ENCODE results near the gene CHRDL2. TPM values are rescaled to one million over a fixed set of nuclear protein-coding genes. Genes with fewer than 3 reads are reported as not detected.
"Not testable (repeated sequence)": the region's sequence is repeated elsewhere in the genome, so short reads cannot be mapped to it uniquely, and the experiment has no call there.

Gene CHRDL2
- total and polyA plus RNA-seq, 2 of the 4 experiments (the other 2 are of a cell fraction) = 0.80 TPM; not detected in 1

- no CpG with 5 or more reads among the region's 2 CpGs for WGBS, 2 experiments (ENCODE audit: extremely low coverage in 2 of 2, insufficient read length in 1 of 2)
- no peak for ATAC-seq (ENCODE audit: low read depth)
- intact Hi-C loops (cut with micrococcal nuclease) = no loop called here
These were observed 38.0 kb upstream of the CHRDL2 start for GRCh38 chr11:74769055-74769707.

GRCh38 chr11:74768172-74768651 is 37.0 kb upstream of the CHRDL2 start:
- H3K36me3 ChIP-seq (ENCODE audit: control insufficient read depth, insufficient read depth, low read length); H3K27me3 ChIP-seq (ENCODE audit: control insufficient read depth, insufficient read depth, low read length); H3K4me2 ChIP-seq (ENCODE audit: low read depth, low read length); H4K8ac ChIP-seq (ENCODE audit: low read depth in 2 of 2, low read length in 2 of 2); H3K9me3 ChIP-seq (ENCODE audit: control insufficient read depth, insufficient read depth, low read length); H2AK9ac ChIP-seq (replicated peaks; ENCODE audit: low read depth, low read length, poor library complexity); DNase-seq; H3K27ac ChIP-seq (ENCODE audit: insufficient read depth, low read length); H3K23ac ChIP-seq (ENCODE audit: low read depth, low read length); H2BK20ac ChIP-seq (ENCODE audit: low read depth, low read length); H4K91ac ChIP-seq (ENCODE audit: insufficient read depth, low read depth, low read length); H3K18ac ChIP-seq (ENCODE audit: low read depth, low read length); ATAC-seq (ENCODE audit: low read depth); dilution Hi-C loops (cut with HindIII; ENCODE audit: low sequenced_read_pairs, unreplicated experiment); in situ Hi-C loops (cut with MboI; ENCODE audit: low sequenced_read_pairs); H3K9me1 ChIP-seq (ENCODE audit: insufficient read depth, low read length); intact Hi-C loops (cut with micrococcal nuclease); H2BK120ac ChIP-seq (ENCODE audit: low read depth, low read length); H2AFZ ChIP-seq (replicated peaks; ENCODE audit: low read length, poor library complexity); H3K4ac ChIP-seq (ENCODE audit: low read depth, low read length); H3K4me3 ChIP-seq (ENCODE audit: insufficient read depth, low read depth, low read length); H3K9ac ChIP-seq (ENCODE audit: low read depth, low read length); H2BK5ac ChIP-seq (ENCODE audit: low read depth, low read length, poor library complexity, severe bottlenecking); POLR2A ChIA-PET (ENCODE audit: unreplicated experiment); H2AK5ac ChIP-seq (ENCODE audit: low read depth, low read length); H2BK15ac ChIP-seq (ENCODE audit: low read depth, low read length); H3K56ac ChIP-seq (ENCODE audit: extremely low read depth, insufficient read depth, low read length); CTCF ChIA-PET; H3K14ac ChIP-seq (replicated peaks; ENCODE audit: low read depth, low read length); H3K4me1 ChIP-seq (ENCODE audit: control insufficient read depth, insufficient read depth, low read length); BruUV-seq (replicated peaks); H4K5ac ChIP-seq (ENCODE audit: low read depth, low read length): not testable (repeated sequence)
- 96% methylated on average over 4 of the region's 9 CpGs; no CpG with 5 or more reads in 1 of the 2 experiments for WGBS, 2 experiments (ENCODE audit: extremely low coverage in 2 of 2, insufficient read length in 1 of 2)
- peaks cover 38% of the 10 kb centered on the region for H4K20me1 ChIP-seq (ENCODE audit: insufficient read depth, low read length)
- H3K79me1 ChIP-seq (ENCODE audit: low read depth in 1 of 2, low read length in 2 of 2) = peaks cover 36 to 61% of the 10 kb centered on the region in 2 experiments

More at GRCh38 chr11:74769055-74769707, 38.0 kb upstream of the CHRDL2 start:
- H2AK5ac ChIP-seq (ENCODE audit: low read depth, low read length) = no peak overlapping the region
- no peak overlapping the region for H4K91ac ChIP-seq (ENCODE audit: insufficient read depth, low read depth, low read length)
- H3K4ac ChIP-seq (ENCODE audit: low read depth, low read length) = no peak overlapping the region
- no peak for TF ChIP-seq NFE2L2 (IDR thresholded peaks at IDR 0.05; ENCODE audit: low read depth, low read length)
- peaks cover 44% of the 10 kb centered on the region for H4K20me1 ChIP-seq (ENCODE audit: insufficient read depth, low read length)
- no TSS peak for BruUV-seq (replicated peaks)
- H3K4me1 ChIP-seq (ENCODE audit: control insufficient read depth, insufficient read depth, low read length) = peaks cover 12% of the 10 kb centered on the region
- no peaks in the 10 kb centered on the region for H3K9me3 ChIP-seq (ENCODE audit: control insufficient read depth, insufficient read depth, low read length)
- no peaks in the 10 kb centered on the region for H3K27me3 ChIP-seq (ENCODE audit: control insufficient read depth, insufficient read depth, low read length)
- H3K27ac ChIP-seq (ENCODE audit: insufficient read depth, low read length) = no peak overlapping the region
- H2AK9ac ChIP-seq (replicated peaks; ENCODE audit: low read depth, low read length, poor library complexity) = no peak overlapping the region
- no peak overlapping the region for H3K4me2 ChIP-seq (ENCODE audit: low read depth, low read length)
- POLR2A ChIA-PET (ENCODE audit: unreplicated experiment) = no interaction called here
- no peak overlapping the region; the same call in 1 of the 2 replicates for H3K18ac ChIP-seq (ENCODE audit: low read depth, low read length)
- no peak overlapping the region for H4K5ac ChIP-seq (ENCODE audit: low read depth, low read length)
- H2BK120ac ChIP-seq (ENCODE audit: low read depth, low read length) = no peak overlapping the region
- in situ Hi-C loops (cut with MboI; ENCODE audit: low sequenced_read_pairs) (no loop called here), dilution Hi-C loops (cut with HindIII; ENCODE audit: low sequenced_read_pairs, unreplicated experiment) (no loop called here)
- H3K23ac ChIP-seq (ENCODE audit: low read depth, low read length) = no peak overlapping the region
- no peak overlapping the region for H2BK5ac ChIP-seq (ENCODE audit: low read depth, low read length, poor library complexity, severe bottlenecking)
- H3K9ac ChIP-seq (ENCODE audit: low read depth, low read length) = no peak overlapping the region
- H2BK20ac ChIP-seq (ENCODE audit: low read depth, low read length) = no peak overlapping the region
- no peak overlapping the region for H3K14ac ChIP-seq (replicated peaks; ENCODE audit: low read depth, low read length)
- H3K4me3 ChIP-seq (ENCODE audit: insufficient read depth, low read depth, low read length) = no peak overlapping the region
- no peak for DNase-seq
- H3K36me3 ChIP-seq (ENCODE audit: control insufficient read depth, insufficient read depth, low read length) = no peaks in the 10 kb centered on the region
- CTCF ChIA-PET = no interaction called here
- peaks cover 34 to 63% of the 10 kb centered on the region in 2 experiments for H3K79me1 ChIP-seq (ENCODE audit: low read depth in 1 of 2, low read length in 2 of 2)
- no peak overlapping the region for H3K56ac ChIP-seq (ENCODE audit: extremely low read depth, insufficient read depth, low read length)
- H2BK15ac ChIP-seq (ENCODE audit: low read depth, low read length) = no peak overlapping the region
- H3K9me1 ChIP-seq (ENCODE audit: insufficient read depth, low read length) = peaks cover 7% of the 10 kb centered on the region
- no peak overlapping the region for H4K8ac ChIP-seq (ENCODE audit: low read depth in 2 of 2, low read length in 2 of 2)
- H2AFZ ChIP-seq (replicated peaks; ENCODE audit: low read length, poor library complexity) = no peak overlapping the region
